ENCODE data around the gene NRXN3. TPM values are rescaled to one million over a fixed set of nuclear protein-coding genes. Genes with fewer than 3 reads are reported as not detected.

Gene NRXN3
- total and polyA plus RNA-seq, 2 of the 4 experiments (the other 2 are of a cell fraction), result 4.8 to 25.1 TPM

- no peak overlapping the region for H3K23ac ChIP-seq (ENCODE audit: low read depth, low read length)
- no peak overlapping the region for H2AK9ac ChIP-seq (replicated peaks; ENCODE audit: low read depth, low read length, poor library complexity)
- no peak overlapping the region for H2BK20ac ChIP-seq (ENCODE audit: low read depth, low read length)
- TF ChIP-seq CHD1 (IDR thresholded peaks at IDR 0.05; ENCODE audit: low read depth, low read length) (no peak), RFX5 (IDR thresholded peaks at IDR 0.05; ENCODE audit: low read depth, low read length) (no peak), POLR2A (IDR thresholded peaks at IDR 0.05; ENCODE audit: low read depth, low read length) (no peak)
- ATAC-seq (ENCODE audit: low read depth) (no peak), DNase-seq (no peak)
- no peaks in the 10 kb centered on the region for H4K20me1 ChIP-seq (ENCODE audit: insufficient read depth, low read length)
- H3K4me1 ChIP-seq (ENCODE audit: control insufficient read depth, insufficient read depth, low read length), result no peaks in the 10 kb centered on the region
- no CpG with 5 or more reads among the region's 2 CpGs for whole genome bisulfite sequencing, 2 experiments (ENCODE audit: extremely low coverage in 2 of 2, insufficient read length in 1 of 2)
- H3K27me3 ChIP-seq (ENCODE audit: control insufficient read depth, insufficient read depth, low read length), result no peaks in the 10 kb centered on the region
- H3K9me3 ChIP-seq (ENCODE audit: control insufficient read depth, insufficient read depth, low read length), result peaks cover 27% of the 10 kb centered on the region
- dilution Hi-C loops (cut with HindIII; ENCODE audit: low sequenced_read_pairs, unreplicated experiment) (no loop called here), intact Hi-C loops (cut with micrococcal nuclease) (no loop called here), in situ Hi-C loops (cut with MboI; ENCODE audit: low sequenced_read_pairs) (no loop called here)
- H3K14ac ChIP-seq (replicated peaks; ENCODE audit: low read depth, low read length), result no peak overlapping the region
- H3K4ac ChIP-seq (ENCODE audit: low read depth, low read length), result no peak overlapping the region
- ChIA-PET POLR2A (ENCODE audit: unreplicated experiment) (no interaction called here), CTCF (no interaction called here)
- no peak overlapping the region for H4K91ac ChIP-seq (ENCODE audit: insufficient read depth, low read depth, low read length)
- no peak overlapping the region for H2AFZ ChIP-seq (replicated peaks; ENCODE audit: low read length, poor library complexity)
- no peaks in the 10 kb centered on the region for H3K79me1 ChIP-seq (ENCODE audit: low read depth in 1 of 2, low read length in 2 of 2)
- no peak overlapping the region for H3K27ac ChIP-seq (ENCODE audit: insufficient read depth, low read length)
- no peak overlapping the region for H3K18ac ChIP-seq (ENCODE audit: low read depth, low read length)
- no peak overlapping the region for H2AK5ac ChIP-seq (ENCODE audit: low read depth, low read length)
- no peak overlapping the region for H2BK120ac ChIP-seq (ENCODE audit: low read depth, low read length)
- no peak overlapping the region for H3K56ac ChIP-seq (ENCODE audit: extremely low read depth, insufficient read depth, low read length)
- H2BK15ac ChIP-seq (ENCODE audit: low read depth, low read length), result no peak overlapping the region
- no peak overlapping the region for H4K5ac ChIP-seq (ENCODE audit: low read depth, low read length)
- H3K9me1 ChIP-seq (ENCODE audit: insufficient read depth, low read length), result no peaks in the 10 kb centered on the region
- no peak overlapping the region for H2BK5ac ChIP-seq (ENCODE audit: low read depth, low read length, poor library complexity, severe bottlenecking)
- no TSS peak for BruUV-seq (replicated peaks)
- H3K4me2 ChIP-seq (ENCODE audit: low read depth, low read length), result no peak overlapping the region
- H3K36me3 ChIP-seq (ENCODE audit: control insufficient read depth, insufficient read depth, low read length), result no peaks in the 10 kb centered on the region
- H3K4me3 ChIP-seq (ENCODE audit: insufficient read depth, low read depth, low read length), result no peak overlapping the region
- H4K8ac ChIP-seq (ENCODE audit: low read depth in 2 of 2, low read length in 2 of 2), result no peak overlapping the region
- no peak overlapping the region for H3K9ac ChIP-seq (ENCODE audit: low read depth, low read length)
Measured at GRCh38 chr14:78154827-78155226, 15.3 kb upstream of the NRXN3 start.

Measured in IMR-90 (cell line).